Stimulated activated CD4-positive, alpha-beta T cell treated with anti-CD3 and anti-CD28 coated beads, TNF-alpha, amount 100 ng/mL, for 48 hours (primary cell): ENCODE data around the gene LAMC3.
"Not testable (repeated sequence)": the region's sequence is repeated elsewhere in the genome, so short reads cannot be mapped to it uniquely, and the experiment has no call there.

Source experiments
- DNase-seq, 3 donors: peaks; one replicate each; pipeline ENCODE4 v3.0.0-alpha.2; 2020; ENCODE audit warnings: low read depth in 3 of 3

LAMC3 gene

GRCh38 chr9:130991778-130992681 is 16.9 kb upstream of the LAMC3 start:
- no peak for DNase-seq

- DNase-seq, result no peak
These were observed 16.3 kb upstream of the LAMC3 start for GRCh38 chr9:130992682-130993032.

GRCh38 chr9:130993303-130994030 is 15.5 kb upstream of the LAMC3 start:
- DNase-seq, result no peak

GRCh38 chr9:130994135-130995085 is 14.6 kb upstream of the LAMC3 start:
- no peak for DNase-seq

GRCh38 chr9:130995086-130996011 is 13.6 kb upstream of the LAMC3 start:
- no peak for DNase-seq

GRCh38 chr9:130996205-130996604 is 12.8 kb upstream of the LAMC3 start:
- DNase-seq, result no peak

GRCh38 chr9:130996676-130997394 is 12.1 kb upstream of the LAMC3 start:
- DNase-seq, result no peak

GRCh38 chr9:130997395-130997684 is 11.6 kb upstream of the LAMC3 start:
- DNase-seq, result no peak

GRCh38 chr9:130997925-130998596 is 10.9 kb upstream of the LAMC3 start:
- peak; percentile 21 to 45 (median 38) for DNase-seq

GRCh38 chr9:130998597-130999244 is 10.3 kb upstream of the LAMC3 start:
- no peak for DNase-seq

- DNase-seq, result no peak
These were observed 9.7 kb upstream of the LAMC3 start for GRCh38 chr9:130999245-130999623.

GRCh38 chr9:131000526-131000925 is 8.4 kb upstream of the LAMC3 start:
- not testable (repeated sequence) for DNase-seq

- DNase-seq, result no peak
These were observed 8.0 kb upstream of the LAMC3 start for GRCh38 chr9:131001021-131001420.

- no peak for DNase-seq
These were observed 7.0 kb upstream of the LAMC3 start for GRCh38 chr9:131001990-131002389.

- no peak for DNase-seq
These were observed 2.4 kb upstream of the LAMC3 start for GRCh38 chr9:131006601-131007000.

GRCh38 chr9:131008086-131008485 is 888 bp upstream of the LAMC3 start:
- no peak for DNase-seq

- DNase-seq, result no peak
These were observed 438 bp upstream of the LAMC3 start for GRCh38 chr9:131008563-131008908.

- DNase-seq, result no peak
These were observed 1.7 kb downstream of the LAMC3 start for GRCh38 chr9:131010482-131011273.
